Right lobe of liver (tissue), 4 donors: Measurements from ENCODE around the gene PPM1F.

Source experiments
- POLR2A ChIP-seq: fragments of 450-650 bp; IDR thresholded peaks from one replicate; pipeline ENCODE4 v1.6.1; 2017; ENCODE audit warnings: antibody characterized with exemption, mild to moderate bottlenecking
- TF ChIP-seq, protein P1 (sequence below), 4 donors: fragments of 200-600 bp in 3 of 4; fragments of 450-650 bp in 1 of 4; IDR thresholded peaks; one replicate each; pipeline versions ENCODE4 v1.5.1 to v1.8.0; 2016 to 2022; ENCODE audit warnings: antibody characterized with exemption in 4 of 4, mild to moderate bottlenecking in 2 of 4
- donor health status: DM: no; HTN: no; CAD: no.
- donor health status: DM: no; HTN: no; CAD: no.
- donor health status: DM: no; HTN: yes; CAD: no.

GRCh38 chr22:21967693-21968271 lies 15.1 kb upstream of the PPM1F start:
- TF ChIP-seq, protein P1, sequence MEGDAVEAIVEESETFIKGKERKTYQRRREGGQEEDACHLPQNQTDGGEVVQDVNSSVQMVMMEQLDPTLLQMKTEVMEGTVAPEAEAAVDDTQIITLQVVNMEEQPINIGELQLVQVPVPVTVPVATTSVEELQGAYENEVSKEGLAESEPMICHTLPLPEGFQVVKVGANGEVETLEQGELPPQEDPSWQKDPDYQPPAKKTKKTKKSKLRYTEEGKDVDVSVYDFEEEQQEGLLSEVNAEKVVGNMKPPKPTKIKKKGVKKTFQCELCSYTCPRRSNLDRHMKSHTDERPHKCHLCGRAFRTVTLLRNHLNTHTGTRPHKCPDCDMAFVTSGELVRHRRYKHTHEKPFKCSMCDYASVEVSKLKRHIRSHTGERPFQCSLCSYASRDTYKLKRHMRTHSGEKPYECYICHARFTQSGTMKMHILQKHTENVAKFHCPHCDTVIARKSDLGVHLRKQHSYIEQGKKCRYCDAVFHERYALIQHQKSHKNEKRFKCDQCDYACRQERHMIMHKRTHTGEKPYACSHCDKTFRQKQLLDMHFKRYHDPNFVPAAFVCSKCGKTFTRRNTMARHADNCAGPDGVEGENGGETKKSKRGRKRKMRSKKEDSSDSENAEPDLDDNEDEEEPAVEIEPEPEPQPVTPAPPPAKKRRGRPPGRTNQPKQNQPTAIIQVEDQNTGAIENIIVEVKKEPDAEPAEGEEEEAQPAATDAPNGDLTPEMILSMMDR (IDR thresholded peaks at IDR 0.05), result no peak
- no peak for TF ChIP-seq POLR2A
